K562 (cell line): ENCODE results near the gene ZNF586. TPM values are rescaled to one million over a fixed set of nuclear protein-coding genes. Genes with fewer than 3 reads are reported as not detected.

ENCODE experiments used
- ATAC-seq: fragments of 200-7000 bp; cut with Tn5 transposase; 3 replicates; pipeline ENCODE4 v1.9.1; 2020; ENCODE audit warnings: moderate library complexity
- BruUV-seq: library from RNA; stranded (reverse); fragments of 400-500 nt; replicated peaks from 2 replicates; lab custom pipeline; 2021; lab: Mats Ljungman, UMichigan
- CTCF ChIA-PET: fragments of 300-600 bp; formaldehyde crosslinking; extraction: SDS; loops from one replicate; lab custom pipeline; 2021; ENCODE audit warnings: low intra/inter-chr PET ratio; lab: Yijun Ruan, JAX
- POLR2A ChIA-PET: fragments of 300-600, 350-650 bp; sonication (Branson Sonifier 250); formaldehyde crosslinking; extraction: SDS; loops from one replicate; lab custom pipeline; 2021; ENCODE audit warnings: antibody characterized with exemption, inconsistent platforms; lab: Yijun Ruan, JAX
- DNase-seq, 4 experiments: peaks; one replicate each; pipeline versions ENCODE4 v3.0.0 to v3.0.0-alpha.2; 2011 to 2018; ENCODE audit warnings: low spot score in 3 of 4, mixed read lengths in 3 of 4; ENCODE audit errors: extremely low read depth in 1 of 4
- FAIRE-seq: peaks from 2 replicates; lab custom pipeline; 2011; peaks lifted over from hg19 to GRCh38; lab: Jason Lieb, UNC
- H2AFZ ChIP-seq: 2 replicates; pipeline ENCODE4 v1.6.0; 2011; ENCODE audit warnings: low read depth, low read length, control low read depth, inconsistent platforms
- H3K27ac ChIP-seq: fragments of 200-600 bp; 3 replicates; pipeline ENCODE4 v1.8.0; 2011; ENCODE audit warnings: low read depth, mild to moderate bottlenecking, control low read depth, inconsistent platforms, low read length, moderate library complexity, mixed read lengths; ENCODE audit errors: extremely low read depth
- H3K27me3 ChIP-seq, 2 experiments: fragments of 300-600 bp in 1 of 2; 2 replicates in 1 of 2; 3 replicates in 1 of 2; pipeline versions ENCODE4 v1.6.0 to v1.8.0; 2011; ENCODE audit warnings: inconsistent platforms in 2 of 2, low read length in 2 of 2, mild to moderate bottlenecking in 1 of 2, mixed read lengths in 1 of 2, moderate library complexity in 1 of 2; ENCODE audit not compliant: control insufficient read depth in 2 of 2, insufficient read depth in 2 of 2
- H3K36me3 ChIP-seq: fragments of 300-600 bp; 3 replicates; pipeline ENCODE4 v1.8.0; 2011; ENCODE audit warnings: mild to moderate bottlenecking, low read length, inconsistent platforms; ENCODE audit not compliant: control insufficient read depth, insufficient read depth
- H3K4me1 ChIP-seq, 2 experiments: fragments of 200-600 bp in 1 of 2; replicated peaks in 1 of 2; 2 replicates in 1 of 2; 3 replicates in 1 of 2; pipeline versions ENCODE4 v1.5.1 to v1.8.0; 2011; ENCODE audit warnings: inconsistent platforms in 2 of 2, low read length in 2 of 2, mild to moderate bottlenecking in 1 of 2, mixed read lengths in 1 of 2, moderate library complexity in 1 of 2; ENCODE audit not compliant: control insufficient read depth in 2 of 2, insufficient read depth in 2 of 2
- H3K4me2 ChIP-seq: 2 replicates; pipeline ENCODE4 v1.6.1; 2011; ENCODE audit warnings: low read length, control low read depth, inconsistent platforms, mixed read lengths; ENCODE audit not compliant: insufficient read depth
- H3K4me3 ChIP-seq: fragments of 200-600 bp; sonication (generic), shearing (Covaris generic); 2 replicates; pipeline ENCODE4 v1.5.1; 2016; ENCODE audit warnings: control low read depth, inconsistent platforms
- H3K79me2 ChIP-seq: fragments of 200-600 bp; 3 replicates; pipeline ENCODE4 v1.8.0; 2011; ENCODE audit warnings: low read length, inconsistent platforms; ENCODE audit not compliant: control insufficient read depth, insufficient read depth
- H3K9ac ChIP-seq, 2 experiments: 2 replicates each; pipeline versions ENCODE4 v1.6.0 to v1.6.1; 2011; ENCODE audit warnings: low read depth in 2 of 2, low read length in 2 of 2, control low read depth in 1 of 2, inconsistent platforms in 1 of 2, mild to moderate bottlenecking in 1 of 2, mixed read lengths in 1 of 2; ENCODE audit not compliant: insufficient read depth in 1 of 2
- H3K9me1 ChIP-seq: one replicate; pipeline ENCODE4 v1.6.0; 2011; ENCODE audit warnings: inconsistent platforms, mild to moderate bottlenecking, low read length, moderate library complexity; ENCODE audit not compliant: control insufficient read depth, insufficient read depth
- H3K9me3 ChIP-seq: replicated peaks from 2 replicates; pipeline ENCODE4 v1.5.1; 2011; ENCODE audit warnings: low read depth, low read length, inconsistent platforms; ENCODE audit not compliant: control insufficient read depth, insufficient read depth
- H4K20me1 ChIP-seq: replicated peaks from 2 replicates; pipeline ENCODE4 v1.6.1; 2011; ENCODE audit warnings: low read length, inconsistent platforms, mixed read lengths; ENCODE audit not compliant: control insufficient read depth, insufficient read depth
- BCL6 ChIP-seq: fragments of 250-450 bp; sonication (Bioruptor Pico); IDR thresholded peaks from 2 replicates; pipeline ENCODE4 v1.4.0; 2020
- CBX5 ChIP-seq: IDR thresholded peaks from 2 replicates; pipeline ENCODE4 v1.6.1; 2014; ENCODE audit warnings: low read depth, borderline replicate concordance
- ESRRA ChIP-seq: fragments of 450-650 bp; IDR thresholded peaks from 2 replicates; pipeline ENCODE4 v1.6.1; 2014; ENCODE audit warnings: low read depth, mild to moderate bottlenecking, moderate library complexity, borderline replicate concordance
- FOXJ3 ChIP-seq: sonication (generic); formaldehyde crosslinking; IDR thresholded peaks from 2 replicates; pipeline ENCODE4 v1.4.0; 2020; ENCODE audit warnings: mild to moderate bottlenecking, missing genetic modification reagents
- HMGXB4 ChIP-seq: sonication (generic); formaldehyde crosslinking; IDR thresholded peaks from 2 replicates; pipeline ENCODE4 v1.8.1; 2023; ENCODE audit warnings: mild to moderate bottlenecking, missing genetic modification reagents
- KAT7 ChIP-seq: sonication (generic); formaldehyde crosslinking; IDR thresholded peaks from 2 replicates; pipeline ENCODE4 v1.8.0; 2022; ENCODE audit warnings: missing genetic modification reagents, mild to moderate bottlenecking, borderline replicate concordance
- PHF20 ChIP-seq: fragments of 450-650 bp; IDR thresholded peaks from 2 replicates; pipeline ENCODE4 v1.6.1; 2018; ENCODE audit not compliant: partially characterized antibody
- RNF219 ChIP-seq: fragments of 250-450 bp; sonication (Bioruptor Pico); IDR thresholded peaks from 2 replicates; pipeline ENCODE4 v1.5.0; 2022; ENCODE audit warnings: mild to moderate bottlenecking
- SLC30A9 ChIP-seq: fragments of 250-450 bp; sonication (Bioruptor Pico); IDR thresholded peaks from 2 replicates; pipeline ENCODE4 v1.8.0; 2022; ENCODE audit warnings: mild to moderate bottlenecking, moderate library complexity
- TAF9B ChIP-seq: fragments of 450-650 bp; IDR thresholded peaks from 2 replicates; pipeline ENCODE4 v1.6.1; 2018; ENCODE audit warnings: mild to moderate bottlenecking; ENCODE audit not compliant: partially characterized antibody
- THAP12 ChIP-seq: fragments of 250-450 bp; sonication (Bioruptor Pico); IDR thresholded peaks from 2 replicates; pipeline ENCODE4 v1.9.0; 2021; ENCODE audit warnings: mild to moderate bottlenecking, inconsistent platforms
- U2AF1 ChIP-seq: fragments of 200-400 bp; formaldehyde crosslinking; optimal IDR thresholded peaks from 2 replicates; pipeline ENCODE3; 2017; ENCODE audit warnings: mild to moderate bottlenecking, low read depth, low read length, moderate library complexity
- ZFP91 ChIP-seq: sonication (generic); formaldehyde crosslinking; IDR thresholded peaks from 2 replicates; pipeline ENCODE4 v1.8.0; 2022; ENCODE audit warnings: mild to moderate bottlenecking, missing genetic modification reagents
- ZNF764 ChIP-seq: fragments of 250-450 bp; sonication (Bioruptor Pico); IDR thresholded peaks from 2 replicates; pipeline ENCODE4 v1.4.0; 2020; ENCODE audit warnings: low read depth, mild to moderate bottlenecking, moderate library complexity
- WGBS: fragments of 100-300 bp; shearing (Covaris generic); methylation state at CpG from one replicate; pipeline ENCODE4 v1.1.6; 2016; ENCODE audit warnings: low coverage, mixed read lengths; ENCODE audit not compliant: insufficient coverage; ENCODE audit errors: missing lambda C conversion rate; 5-methylcytosine and 5-hydroxymethylcytosine counted together
- in situ Hi-C: fragments of 300-500 bp; cut with MboI; formaldehyde crosslinking; loops from 4 replicates; pipeline ENCODE4 v1.15.0; 2018; ENCODE audit warnings: inconsistent platforms, mixed read lengths
- intact Hi-C: fragments of 100-400 bp; cut with micrococcal nuclease; formaldehyde crosslinking; loops from 2 replicates; pipeline ENCODE4 v1.14.2; 2022
- polyA plus RNA-seq, 8 experiments: library from polyadenylated mRNA; depleted of rRNA in 4 of 8; stranded (reverse) in 5 of 8; unstranded in 3 of 8; fragments of >200 nt; fragmentation: Nextera tagmentation in 2 of 8; fragmentation: Illumina TruSeq in 1 of 8; extraction: Ambion mirVana in 2 of 8; extraction: Trizol in 1 of 8; gene quantifications; 2 replicates each; pipeline versions ENCODE4 v1.2.1 to v1.2.3, GENCODE V29; 2011 to 2014; ENCODE audit warnings: inconsistent platforms in 1 of 8, missing spikeins in 1 of 8
- total RNA-seq, 7 experiments: library from RNA; depleted of rRNA in 6 of 7; stranded (reverse); fragments of >200 nt in 6 of 7; fragmentation: Illumina TruSeq in 2 of 7; extraction: Trizol in 2 of 7; gene quantifications; 2 replicates each; pipeline versions ENCODE4 v1.2.1 to v1.2.3, GENCODE V29; 2011 to 2021; ENCODE audit warnings: low replicate concordance in 1 of 7

The ZNF586 gene
- total and polyA plus RNA-seq, 9 of the 15 experiments (the other 6 are each of a cell fraction or from before 2014, with no cell fraction given), result 2.5 to 12.6 (median 8.4) TPM

- no peaks in the 10 kb centered on the region for H3K27me3 ChIP-seq
- H3K27ac ChIP-seq, result no peak overlapping the region
- no peak for ATAC-seq
- 98% methylated on average over 5 of the region's 6 CpGs for WGBS
- peaks cover 4 to 9% of the 10 kb centered on the region in 2 experiments; a peak in 3 of 5 replicates for H3K4me1 ChIP-seq
- H3K4me3 ChIP-seq, result no peak overlapping the region
- peaks cover 87% of the 10 kb centered on the region for H3K79me2 ChIP-seq
- in situ Hi-C loops, result no loop called here
- peaks cover 3% of the 10 kb centered on the region; the same call in 1 of the 2 replicates for H4K20me1 ChIP-seq
- DNase-seq, result no peak
- no peak for TF ChIP-seq U2AF1
- no peak for TF ChIP-seq THAP12 (CRISPR knock-in tag)
- no peak for TF ChIP-seq RNF219 (CRISPR knock-in tag)
- no peak for TF ChIP-seq SLC30A9
- TF ChIP-seq PHF20, result no peak
- no peak for TF ChIP-seq ZNF764 (CRISPR knock-in tag)
- TF ChIP-seq HMGXB4 (CRISPR knock-in tag), result no peak
- TF ChIP-seq CBX5, result no peak
- no peak for TF ChIP-seq ESRRA
- no peak for TF ChIP-seq FOXJ3 (CRISPR knock-in tag)
- TF ChIP-seq KAT7 (CRISPR knock-in tag), result no peak
- TF ChIP-seq BCL6 (CRISPR knock-in tag), result no peak
- TF ChIP-seq TAF9B, result no peak
- TF ChIP-seq ZFP91, result no peak
- TF ChIP-seq, all 486 proteins: peak for 0
- peaks cover 74% of the 10 kb centered on the region for H3K36me3 ChIP-seq
- H3K9ac ChIP-seq, result no peak overlapping the region
- no TSS peak for BruUV-seq
- no peak overlapping the region for H2AFZ ChIP-seq
- no peak for FAIRE-seq
- intact Hi-C loops, result no loop called here
- ChIA-PET CTCF (no interaction called here), POLR2A (no interaction called here)
- no peaks in the 10 kb centered on the region; the same call in 1 of the 2 replicates for H3K9me3 ChIP-seq
- no peaks in the 10 kb centered on the region for H3K9me1 ChIP-seq
- H3K4me2 ChIP-seq, result no peak overlapping the region
These were observed 56.0 kb downstream of the ZNF586 start for GRCh38 chr19:57825511-57825910.
